Measurements from ENCODE around the gene AKR1C1. TPM values are rescaled to one million over a fixed set of nuclear protein-coding genes. Genes with fewer than 3 reads are reported as not detected.
"Not testable (repeated sequence)": the region's sequence is repeated elsewhere in the genome, so short reads cannot be mapped to it uniquely, and the experiment has no call there.

Gene AKR1C1
- total RNA-seq, 2 donors from 2014 or later: 7.4 to 18.7 TPM

DNA sequence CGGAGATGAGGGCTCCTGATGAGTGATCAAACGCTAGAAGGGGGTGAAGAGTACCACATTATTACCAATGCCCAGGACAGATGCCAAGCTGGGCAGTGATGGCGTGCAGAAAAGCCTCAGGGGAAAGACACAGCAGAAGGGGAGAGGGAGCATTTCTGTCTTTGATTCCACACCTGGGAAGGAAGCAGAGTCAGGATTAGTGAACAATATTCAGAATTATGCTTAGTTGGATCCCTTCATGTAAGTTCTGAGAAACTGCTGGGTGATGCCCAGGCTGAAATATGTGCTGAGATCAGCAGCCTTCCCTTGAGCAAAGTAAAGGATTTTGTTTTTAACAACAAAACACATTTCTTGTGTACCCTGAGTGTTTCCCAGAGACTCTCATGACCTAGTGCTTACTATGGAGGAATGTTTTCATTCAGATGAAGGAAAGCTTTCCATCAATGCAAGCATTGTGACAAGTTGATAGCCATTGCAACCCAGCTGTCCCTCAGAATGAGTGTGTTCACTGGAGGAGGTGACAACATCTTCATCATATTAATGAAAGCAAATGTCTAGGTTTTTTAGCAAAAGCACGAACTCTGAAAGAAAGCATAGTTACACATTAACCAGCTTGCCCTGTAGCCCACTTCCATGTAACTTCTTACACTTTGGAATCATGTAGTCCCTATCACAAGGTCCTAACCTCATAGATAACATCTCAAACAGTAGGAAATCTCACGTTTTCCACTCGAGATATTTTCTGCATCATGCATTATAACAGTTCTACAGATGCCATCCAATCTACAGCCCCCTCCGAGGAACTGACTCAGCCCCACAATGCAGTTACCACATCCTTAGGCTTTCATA is 23.8 kb upstream of the AKR1C1 start:
- no peak for DNase-seq (ENCODE audit: low spot score)
- Histone ChIP-seq H3K4me1 (replicated peaks) (no peaks in the 10 kb centered on the region), H3K27me3 (replicated peaks; ENCODE audit: insufficient read depth) (no peaks in the 10 kb centered on the region), H3K9me3 (no peaks in the 10 kb centered on the region), H3K36me3 (no peaks in the 10 kb centered on the region), H3K4me3 (no peak overlapping the region), H3K27ac (no peak overlapping the region)
- 73% methylated on average over 7 of the region's 7 CpGs for WGBS
- intact Hi-C loops (cut with DNase I): loop anchor here (5.0 kb wide), 1 partner anchor 87 kb away; no protein-coding TSS in a partner anchor
- TF ChIP-seq POLR2AphosphoS5 (IDR thresholded peaks at IDR 0.05) (no peak), POLR2A (IDR thresholded peaks at IDR 0.05) (no peak)
- TF ChIP-seq, protein P1, sequence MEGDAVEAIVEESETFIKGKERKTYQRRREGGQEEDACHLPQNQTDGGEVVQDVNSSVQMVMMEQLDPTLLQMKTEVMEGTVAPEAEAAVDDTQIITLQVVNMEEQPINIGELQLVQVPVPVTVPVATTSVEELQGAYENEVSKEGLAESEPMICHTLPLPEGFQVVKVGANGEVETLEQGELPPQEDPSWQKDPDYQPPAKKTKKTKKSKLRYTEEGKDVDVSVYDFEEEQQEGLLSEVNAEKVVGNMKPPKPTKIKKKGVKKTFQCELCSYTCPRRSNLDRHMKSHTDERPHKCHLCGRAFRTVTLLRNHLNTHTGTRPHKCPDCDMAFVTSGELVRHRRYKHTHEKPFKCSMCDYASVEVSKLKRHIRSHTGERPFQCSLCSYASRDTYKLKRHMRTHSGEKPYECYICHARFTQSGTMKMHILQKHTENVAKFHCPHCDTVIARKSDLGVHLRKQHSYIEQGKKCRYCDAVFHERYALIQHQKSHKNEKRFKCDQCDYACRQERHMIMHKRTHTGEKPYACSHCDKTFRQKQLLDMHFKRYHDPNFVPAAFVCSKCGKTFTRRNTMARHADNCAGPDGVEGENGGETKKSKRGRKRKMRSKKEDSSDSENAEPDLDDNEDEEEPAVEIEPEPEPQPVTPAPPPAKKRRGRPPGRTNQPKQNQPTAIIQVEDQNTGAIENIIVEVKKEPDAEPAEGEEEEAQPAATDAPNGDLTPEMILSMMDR (IDR thresholded peaks at IDR 0.05): no peak

DNA sequence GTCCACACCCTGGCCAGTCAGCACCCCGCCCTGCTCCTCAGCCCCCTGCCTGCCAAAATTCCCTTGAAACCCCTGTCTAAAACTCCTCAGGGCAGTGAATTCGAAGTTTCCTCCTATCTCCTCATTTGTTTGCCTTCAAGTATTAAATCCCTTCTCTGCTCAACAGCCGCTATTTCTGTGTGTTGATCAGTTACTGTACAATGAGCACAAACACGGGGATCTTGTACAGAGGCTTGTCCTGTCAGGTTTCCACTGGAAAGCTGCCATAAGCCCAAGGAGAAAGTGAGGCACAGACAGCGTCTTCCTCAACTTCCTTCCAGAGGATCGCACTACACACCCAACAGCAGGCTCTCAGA is 23.2 kb upstream of the AKR1C1 start:
- not testable (repeated sequence) for H3K36me3 ChIP-seq; H3K27ac ChIP-seq; DNase-seq (ENCODE audit: low spot score); H3K4me3 ChIP-seq; H3K9me3 ChIP-seq; H3K4me1 ChIP-seq (replicated peaks); H3K27me3 ChIP-seq (replicated peaks; ENCODE audit: insufficient read depth)
- intact Hi-C loops (cut with DNase I): loop anchor here (5.0 kb wide), 1 partner anchor 88 kb away; no protein-coding TSS in a partner anchor
- WGBS: 80% methylated on average over 6 of the region's 6 CpGs

DNA sequence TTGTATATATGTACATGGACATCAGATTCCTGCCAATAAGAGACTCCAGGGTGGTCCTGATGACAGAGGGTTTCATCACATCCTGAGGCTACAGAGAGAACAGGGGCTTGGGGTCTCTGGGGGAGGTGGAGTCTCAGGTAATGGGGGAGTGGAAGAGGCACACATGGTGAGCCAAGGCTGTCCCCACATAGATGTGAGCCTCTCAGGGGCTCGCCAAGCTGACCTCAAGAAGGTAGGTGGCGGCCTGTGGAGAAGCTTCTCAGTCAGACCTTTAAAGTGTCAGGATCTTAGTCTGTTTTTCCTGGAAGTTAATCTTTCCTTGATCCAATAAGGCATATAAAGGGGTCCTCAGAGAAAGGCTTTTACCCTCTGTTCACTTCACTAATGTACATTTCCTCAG is 22.3 kb upstream of the AKR1C1 start:
- H3K27ac ChIP-seq; H3K27me3 ChIP-seq (replicated peaks; ENCODE audit: insufficient read depth); H3K4me3 ChIP-seq; H3K36me3 ChIP-seq; H3K9me3 ChIP-seq; DNase-seq (ENCODE audit: low spot score); H3K4me1 ChIP-seq (replicated peaks): not testable (repeated sequence)
- intact Hi-C loops (cut with DNase I): loop anchor here (5.0 kb wide), 1 partner anchor 89 kb away; no protein-coding TSS in a partner anchor
- 89% methylated on average over 2 of the region's 2 CpGs for WGBS

DNA sequence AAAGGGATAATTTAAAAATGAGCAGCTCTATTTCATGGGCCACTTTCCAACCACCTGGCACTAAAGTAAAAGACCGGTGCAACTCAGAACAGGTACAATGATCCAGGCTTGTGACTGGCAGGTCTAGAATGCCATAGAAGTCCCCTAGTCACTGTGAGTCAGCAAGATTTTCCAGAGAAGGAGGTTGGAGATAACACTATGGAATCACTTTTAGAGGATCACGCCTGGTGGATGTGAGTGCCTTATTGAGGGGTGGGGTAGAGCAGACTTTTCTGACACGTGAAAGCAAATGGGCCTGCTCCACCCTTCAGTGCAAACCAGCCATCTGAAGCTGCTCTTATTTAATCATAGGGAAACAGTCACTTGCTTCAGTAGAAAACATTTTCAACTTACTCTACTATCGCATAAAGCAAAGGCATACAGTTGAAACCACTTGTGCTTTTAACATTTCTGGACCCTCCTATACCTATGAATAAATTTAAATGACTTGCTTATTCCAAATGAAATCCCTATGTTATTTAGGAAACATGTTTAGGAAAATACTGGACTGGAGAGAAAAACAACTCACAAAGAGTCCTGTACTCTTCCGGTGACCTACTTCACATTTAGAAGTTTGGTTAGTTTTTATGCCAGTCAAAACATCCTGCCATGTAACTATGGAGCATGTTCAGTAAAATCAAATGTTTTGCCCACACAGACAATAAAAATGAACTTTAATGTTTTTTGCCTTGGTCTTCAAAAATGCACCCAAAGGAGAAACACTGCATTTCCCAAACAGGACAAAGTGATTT is 21.5 kb upstream of the AKR1C1 start:
- Histone ChIP-seq H3K4me3 (no peak overlapping the region), H3K27ac (peak overlapping the region in 1 of 2 donors; percentile 16), H3K27me3 (replicated peaks; ENCODE audit: insufficient read depth) (no peaks in the 10 kb centered on the region), H3K4me1 (replicated peaks) (no peaks in the 10 kb centered on the region), H3K9me3 (no peaks in the 10 kb centered on the region), H3K36me3 (no peaks in the 10 kb centered on the region)
- no peak for DNase-seq (ENCODE audit: low spot score)
- TF ChIP-seq, protein P1 (IDR thresholded peaks at IDR 0.05): no peak
- TF ChIP-seq POLR2AphosphoS5 (IDR thresholded peaks at IDR 0.05) (no peak), POLR2A (IDR thresholded peaks at IDR 0.05) (no peak)
- intact Hi-C loops (cut with DNase I): loop anchor here (5.0 kb wide), 1 partner anchor 89 kb away; no protein-coding TSS in a partner anchor
- 69% methylated on average over 5 of the region's 5 CpGs for WGBS

DNA sequence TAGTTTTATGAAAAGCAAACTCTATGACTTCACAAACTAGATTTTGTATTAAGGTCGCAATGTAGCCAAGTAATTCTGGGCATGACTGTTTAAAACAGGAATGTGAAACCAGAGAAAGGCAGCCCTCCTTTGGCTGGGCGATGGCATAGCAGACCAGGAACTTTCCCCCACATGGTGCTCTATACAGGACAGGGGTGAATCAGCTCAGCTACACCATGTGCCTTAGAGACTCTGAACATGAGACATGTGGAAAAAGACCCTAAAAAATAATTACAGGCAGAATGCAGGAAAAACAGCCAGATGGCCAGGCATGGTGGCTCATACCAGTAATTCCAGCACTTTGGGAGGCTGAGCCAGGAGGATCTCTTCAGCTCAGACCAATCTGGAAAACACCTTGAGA is 20.3 kb upstream of the AKR1C1 start:
- DNase-seq (ENCODE audit: low spot score); H3K4me1 ChIP-seq (replicated peaks); H3K27me3 ChIP-seq (replicated peaks; ENCODE audit: insufficient read depth); H3K27ac ChIP-seq; H3K9me3 ChIP-seq; H3K4me3 ChIP-seq; H3K36me3 ChIP-seq: not testable (repeated sequence)
- 48% methylated on average over 2 of the region's 2 CpGs for WGBS
- intact Hi-C loops (cut with DNase I): loop anchor here (5.0 kb wide), 1 partner anchor 91 kb away; no protein-coding TSS in a partner anchor

DNA sequence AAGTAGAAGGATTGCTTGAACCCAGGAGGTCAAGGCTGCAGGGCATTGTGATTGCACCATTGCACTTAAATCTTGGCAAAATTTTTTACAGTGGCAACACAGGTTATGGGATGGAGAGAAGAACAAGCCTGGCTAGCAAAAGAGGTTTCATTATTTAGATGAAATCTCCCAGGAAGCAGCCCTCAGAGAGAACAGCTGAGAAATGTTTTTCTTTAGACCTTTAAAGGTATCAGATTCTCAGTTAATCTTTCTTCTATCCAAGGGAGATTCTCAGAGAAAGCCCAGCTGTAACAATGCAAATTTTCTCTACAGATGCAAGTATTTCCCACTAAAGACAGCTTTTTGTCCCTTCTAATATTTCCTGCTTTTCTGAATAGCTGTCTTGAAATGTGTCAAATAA is 19.8 kb upstream of the AKR1C1 start:
- H3K27ac ChIP-seq; H3K4me3 ChIP-seq; H3K27me3 ChIP-seq (replicated peaks; ENCODE audit: insufficient read depth); H3K4me1 ChIP-seq (replicated peaks); H3K36me3 ChIP-seq; DNase-seq (ENCODE audit: low spot score); H3K9me3 ChIP-seq: not testable (repeated sequence)
- intact Hi-C loops (cut with DNase I): loop anchor here (5.0 kb wide), 1 partner anchor 91 kb away; no protein-coding TSS in a partner anchor

Measured in prostate gland (tissue), 2 donors.